GM18505 (cell line): Measurements from ENCODE around the gene CBS.
A peak's percentile ranks its signal among the peaks of the same experiment; 100 is the strongest.
"Not testable (repeated sequence)": the region's sequence is repeated elsewhere in the genome, so short reads cannot be mapped to it uniquely, and the experiment has no call there.

Source experiments
- ATAC-seq: cut with Tn5 transposase; IDR thresholded peaks from one replicate; pipeline ENCODE4 v1.9.1; 2021; ENCODE audit not compliant: unreplicated experiment

The CBS gene

GRCh38 chr21:43075170-43076022 lies at the start of gene CBS:
TSS of gene CBS (minus strand) at chr21:43075835. CDS start at chr21:43072193, 3,642 bp downstream.
- not testable (repeated sequence) for ATAC-seq

GRCh38 chr21:43115956-43116355 lies 40.3 kb upstream of the CBS start:
- ATAC-seq, result not testable (repeated sequence)

- ATAC-seq, result not testable (repeated sequence)
These were observed 38.8 kb upstream of the CBS start for GRCh38 chr21:43114483-43114882.

GRCh38 chr21:43109006-43109405 lies 33.4 kb upstream of the CBS start:
- ATAC-seq, result not testable (repeated sequence)

- not testable (repeated sequence) for ATAC-seq
These were observed 32.5 kb upstream of the CBS start for GRCh38 chr21:43108177-43108576.

GRCh38 chr21:43107794-43108137 lies 32.1 kb upstream of the CBS start:
- ATAC-seq, result not testable (repeated sequence)

GRCh38 chr21:43106965-43107793 lies 31.5 kb upstream of the CBS start, which contains the start of gene U2AF1:
TSS of gene U2AF1 (minus strand) at chr21:43107570. CDS start at chr21:43107494, 76 bp downstream.
- peak; percentile 65 for ATAC-seq

GRCh38 chr21:43104642-43105041 lies 29.0 kb upstream of the CBS start:
- not testable (repeated sequence) for ATAC-seq

- ATAC-seq, result not testable (repeated sequence)
These were observed 26.6 kb upstream of the CBS start for GRCh38 chr21:43102281-43102680.

- not testable (repeated sequence) for ATAC-seq
These were observed 26.0 kb upstream of the CBS start for GRCh38 chr21:43101676-43102075.

- ATAC-seq, result not testable (repeated sequence)
These were observed 25.4 kb upstream of the CBS start for GRCh38 chr21:43101000-43101399.

GRCh38 chr21:43091979-43092614 lies 16.5 kb upstream of the CBS start:
- ATAC-seq, result not testable (repeated sequence)

GRCh38 chr21:43090947-43091346 lies 15.3 kb upstream of the CBS start:
- not testable (repeated sequence) for ATAC-seq

GRCh38 chr21:43089463-43089862 lies 13.8 kb upstream of the CBS start:
- not testable (repeated sequence) for ATAC-seq

GRCh38 chr21:43082587-43083300 lies 7.1 kb upstream of the CBS start:
- ATAC-seq, result not testable (repeated sequence)

GRCh38 chr21:43076643-43077042 lies 1.0 kb upstream of the CBS start:
- ATAC-seq, result not testable (repeated sequence)

GRCh38 chr21:43076023-43076637 lies 495 bp upstream of the CBS start:
- ATAC-seq, result not testable (repeated sequence)

GRCh38 chr21:43074401-43075169 lies 1.1 kb downstream of the CBS start:
- not testable (repeated sequence) for ATAC-seq

- ATAC-seq, result not testable (repeated sequence)
These were observed 2.9 kb downstream of the CBS start for GRCh38 chr21:43072742-43073141.
